HG02623 (cell line): ENCODE results near the gene ALPP.
"Not testable (repeated sequence)": the region's sequence is repeated elsewhere in the genome, so short reads cannot be mapped to it uniquely, and the experiment has no call there.

Experiments used
- ATAC-seq: cut with Tn5 transposase; IDR thresholded peaks from one replicate; pipeline ENCODE4 v1.9.1; 2021; ENCODE audit warnings: moderate library complexity; ENCODE audit not compliant: unreplicated experiment

The ALPP gene

GRCh38 chr2:232400256-232401015 lies 21.9 kb downstream of the ALPP start:
- ATAC-seq: no peak

GRCh38 chr2:232402518-232402917 lies 24.0 kb downstream of the ALPP start:
- no peak for ATAC-seq

GRCh38 chr2:232405943-232406510 lies 27.5 kb downstream of the ALPP start:
- ATAC-seq: no peak

GRCh38 chr2:232406556-232407310 lies 28.2 kb downstream of the ALPP start, which contains the start of gene ALPG:
Gene ALPG, plus strand, starts transcription at chr2:232406844. Its CDS starts 51 bp downstream, at chr2:232406895.
- ATAC-seq: no peak

- ATAC-seq: not testable (repeated sequence)
Measured at GRCh38 chr2:232407428-232408150, 29.0 kb downstream of the ALPP start.

- not testable (repeated sequence) for ATAC-seq
Measured at GRCh38 chr2:232408269-232408668, 29.7 kb downstream of the ALPP start.

- ATAC-seq: not testable (repeated sequence)
Measured at GRCh38 chr2:232409617-232410016, 31.1 kb downstream of the ALPP start.

GRCh38 chr2:232410238-232410900 lies 31.8 kb downstream of the ALPP start:
- no peak for ATAC-seq

GRCh38 chr2:232411901-232412629 lies 33.5 kb downstream of the ALPP start:
- no peak for ATAC-seq

- no peak for ATAC-seq
Measured at GRCh38 chr2:232412986-232413385, 34.4 kb downstream of the ALPP start.

- ATAC-seq: no peak
Measured at GRCh38 chr2:232415138-232415690, 36.7 kb downstream of the ALPP start.

GRCh38 chr2:232415736-232416520 lies 37.4 kb downstream of the ALPP start:
- no peak for ATAC-seq

GRCh38 chr2:232416521-232417470 lies 38.2 kb downstream of the ALPP start:
- no peak for ATAC-seq

GRCh38 chr2:232417489-232417888 lies 38.9 kb downstream of the ALPP start:
- no peak for ATAC-seq

GRCh38 chr2:232418056-232418455 lies 39.5 kb downstream of the ALPP start:
- no peak for ATAC-seq

- no peak for ATAC-seq
Measured at GRCh38 chr2:232418466-232419244, 40.1 kb downstream of the ALPP start.
